GM06990 (cell line): Measurements from ENCODE around the gene HSD17B2.

Experiments used
- DNase-seq: peaks from one replicate; pipeline ENCODE4 v3.0.0-alpha.2; 2011; ENCODE audit not compliant: insufficient read length; ENCODE audit errors: extremely low read depth
- H3K27me3 ChIP-seq: replicated peaks from 2 replicates; pipeline ENCODE4 v1.6.0; 2011; ENCODE audit warnings: low read length; ENCODE audit not compliant: control insufficient read depth, insufficient read depth
- H3K36me3 ChIP-seq: 2 replicates; pipeline ENCODE4 v1.5.1; 2011; ENCODE audit warnings: low read length; ENCODE audit not compliant: control insufficient read depth, insufficient read depth
- H3K4me3 ChIP-seq: replicated peaks from 2 replicates; pipeline ENCODE4 v1.5.1; 2011; ENCODE audit warnings: low read depth, mild to moderate bottlenecking, control low read depth, low read length
- TF ChIP-seq, protein P1 (sequence below): IDR thresholded peaks from 2 replicates; pipeline ENCODE4 v1.5.1; 2011; ENCODE audit warnings: low read length, control low read depth, mild to moderate bottlenecking, inconsistent platforms; ENCODE audit not compliant: insufficient read depth, poor library complexity, severe bottlenecking

HSD17B2 gene

DNA sequence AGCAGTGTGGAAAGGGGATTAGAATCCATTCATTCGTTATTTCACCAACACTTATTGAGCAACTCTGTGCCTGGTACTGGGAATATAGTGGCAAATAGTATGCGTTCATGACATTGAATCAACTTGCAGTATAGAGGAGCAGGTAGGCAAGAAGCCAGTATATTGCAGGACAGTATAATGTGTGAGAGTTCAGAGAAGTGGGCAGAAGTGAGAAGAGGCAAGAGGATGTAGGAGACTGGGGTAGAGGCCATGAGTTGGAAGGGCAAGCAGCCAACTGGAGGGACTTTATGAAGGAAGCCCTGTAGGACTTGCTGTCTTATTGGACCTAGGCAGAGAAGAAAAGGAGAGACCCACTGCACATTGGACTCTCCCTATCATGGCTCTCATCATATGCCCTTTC, 12.3 kb downstream of the HSD17B2 start:
- Histone ChIP-seq H3K27me3 (peaks cover 2% of the 10 kb centered on the region; the same call in 1 of the 2 replicates), H3K36me3 (no peaks in the 10 kb centered on the region), H3K4me3 (no peak overlapping the region)
- DNase-seq = no peak
- TF ChIP-seq, protein P1, sequence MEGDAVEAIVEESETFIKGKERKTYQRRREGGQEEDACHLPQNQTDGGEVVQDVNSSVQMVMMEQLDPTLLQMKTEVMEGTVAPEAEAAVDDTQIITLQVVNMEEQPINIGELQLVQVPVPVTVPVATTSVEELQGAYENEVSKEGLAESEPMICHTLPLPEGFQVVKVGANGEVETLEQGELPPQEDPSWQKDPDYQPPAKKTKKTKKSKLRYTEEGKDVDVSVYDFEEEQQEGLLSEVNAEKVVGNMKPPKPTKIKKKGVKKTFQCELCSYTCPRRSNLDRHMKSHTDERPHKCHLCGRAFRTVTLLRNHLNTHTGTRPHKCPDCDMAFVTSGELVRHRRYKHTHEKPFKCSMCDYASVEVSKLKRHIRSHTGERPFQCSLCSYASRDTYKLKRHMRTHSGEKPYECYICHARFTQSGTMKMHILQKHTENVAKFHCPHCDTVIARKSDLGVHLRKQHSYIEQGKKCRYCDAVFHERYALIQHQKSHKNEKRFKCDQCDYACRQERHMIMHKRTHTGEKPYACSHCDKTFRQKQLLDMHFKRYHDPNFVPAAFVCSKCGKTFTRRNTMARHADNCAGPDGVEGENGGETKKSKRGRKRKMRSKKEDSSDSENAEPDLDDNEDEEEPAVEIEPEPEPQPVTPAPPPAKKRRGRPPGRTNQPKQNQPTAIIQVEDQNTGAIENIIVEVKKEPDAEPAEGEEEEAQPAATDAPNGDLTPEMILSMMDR = no peak

DNA sequence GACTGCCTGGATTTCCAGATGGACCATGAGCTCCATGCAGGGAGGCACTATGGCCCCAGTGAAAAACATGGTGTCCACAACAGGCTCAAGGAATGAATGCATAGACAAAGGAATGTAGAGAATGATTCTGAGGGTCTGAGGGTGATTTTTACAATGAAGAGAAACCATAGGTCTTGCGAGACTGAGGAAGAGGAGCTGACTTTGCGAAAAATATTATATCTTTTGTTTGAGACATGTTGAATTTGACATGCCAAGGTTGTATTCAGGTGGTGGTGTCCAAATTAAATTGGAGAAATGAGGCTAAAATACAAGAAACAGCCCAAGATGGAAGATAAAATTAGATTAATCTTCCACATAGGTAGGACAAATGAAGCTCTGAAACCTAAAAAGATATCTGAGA, 12.7 kb downstream of the HSD17B2 start:
- peaks cover 2% of the 10 kb centered on the region; the same call in 1 of the 2 replicates for H3K27me3 ChIP-seq
- no peak overlapping the region for H3K4me3 ChIP-seq
- no peak for DNase-seq
- TF ChIP-seq, protein P1 = no peak
- H3K36me3 ChIP-seq = no peaks in the 10 kb centered on the region

DNA sequence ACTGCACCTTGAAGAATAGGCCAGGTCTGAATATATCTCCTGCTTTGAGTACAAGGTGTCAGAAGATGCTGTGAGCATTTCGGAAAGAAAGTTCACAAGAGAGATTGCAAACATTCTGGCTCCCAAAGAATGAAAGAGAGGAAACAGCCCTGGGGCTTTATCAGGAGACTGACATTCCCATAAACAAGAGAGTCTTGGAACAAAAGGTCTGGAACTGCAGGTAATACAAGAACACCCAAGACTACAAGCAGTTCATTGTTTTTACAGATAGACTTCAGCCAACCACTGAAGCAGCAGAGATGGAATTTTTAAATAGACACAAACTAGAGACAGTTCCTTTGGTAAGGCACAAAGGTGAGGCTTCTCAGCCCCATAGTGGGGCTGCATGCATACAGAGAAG, 14.4 kb downstream of the HSD17B2 start:
- H3K27me3 ChIP-seq = peaks cover 2% of the 10 kb centered on the region; the same call in 1 of the 2 replicates
- TF ChIP-seq, protein P1 = no peak
- H3K36me3 ChIP-seq = no peaks in the 10 kb centered on the region
- no peak for DNase-seq
- H3K4me3 ChIP-seq = no peak overlapping the region

DNA sequence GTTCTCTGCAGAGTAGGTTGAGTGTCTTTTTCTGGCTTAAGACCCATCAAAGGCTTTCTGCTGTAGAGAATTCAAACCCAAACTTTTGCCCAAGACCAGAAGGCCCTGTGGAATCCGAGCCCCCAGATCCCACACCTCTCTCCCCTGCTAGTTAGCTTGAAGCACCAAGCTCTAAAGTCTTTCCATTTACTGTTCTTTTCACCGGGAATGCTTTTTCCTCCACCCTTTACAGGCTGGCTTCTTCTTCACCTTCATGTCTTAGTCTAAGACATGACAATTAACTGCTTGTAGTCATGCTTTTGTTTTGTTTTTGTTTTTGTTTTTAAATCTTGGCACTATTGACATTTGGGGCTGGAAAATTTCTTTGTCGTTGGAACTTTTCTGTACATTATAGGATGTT, 15.5 kb downstream of the HSD17B2 start:
- peaks cover 2% of the 10 kb centered on the region for H3K27me3 ChIP-seq
- H3K4me3 ChIP-seq = no peak overlapping the region
- TF ChIP-seq, protein P1 = no peak
- DNase-seq = no peak
- no peaks in the 10 kb centered on the region for H3K36me3 ChIP-seq

DNA sequence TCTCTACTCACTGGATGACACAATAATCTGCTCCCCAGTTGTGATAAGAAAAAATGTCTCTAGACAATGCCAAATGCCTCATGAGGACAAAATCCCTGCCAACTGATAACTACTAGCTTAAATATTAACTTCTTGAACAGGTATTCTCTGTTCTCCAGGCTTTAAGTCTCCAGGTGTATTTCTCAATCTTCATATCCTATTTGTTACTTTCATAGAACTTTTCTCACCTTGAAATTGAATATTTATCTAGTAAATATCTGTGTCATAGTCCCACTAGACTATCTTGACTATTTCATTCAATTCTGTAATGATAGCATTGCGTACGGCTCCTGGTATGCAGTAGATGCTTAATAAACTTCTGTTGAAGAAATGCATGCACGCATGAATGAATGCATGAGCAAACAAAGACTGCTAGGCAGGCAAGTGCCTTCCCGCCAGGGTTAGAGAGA, 15.9 kb downstream of the HSD17B2 start:
- no peaks in the 10 kb centered on the region; the same call in none of the 2 replicates for H3K27me3 ChIP-seq
- DNase-seq = no peak
- TF ChIP-seq, protein P1 = no peak
- H3K4me3 ChIP-seq = no peak overlapping the region
- H3K36me3 ChIP-seq = no peaks in the 10 kb centered on the region

DNA sequence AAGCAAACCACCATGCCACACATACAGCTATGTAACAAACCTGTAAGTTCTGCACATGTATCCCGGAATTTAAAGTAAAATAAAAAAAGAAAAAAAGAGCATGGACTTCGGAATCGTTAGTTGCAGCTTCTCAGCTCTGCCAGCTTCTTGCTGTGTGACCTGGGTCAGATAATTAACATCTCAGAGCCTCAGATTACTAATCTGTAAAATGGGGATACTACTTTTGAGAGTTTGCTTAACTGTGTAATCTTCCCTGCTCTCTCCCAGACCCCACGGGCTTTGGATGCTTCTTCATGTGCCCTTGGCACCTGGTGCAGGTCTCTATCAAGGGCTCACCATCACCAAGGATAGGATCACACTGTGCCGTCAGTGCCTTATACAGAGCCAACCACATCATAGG, 16.6 kb downstream of the HSD17B2 start:
- TF ChIP-seq, protein P1 = no peak
- H3K4me3 ChIP-seq = no peak overlapping the region
- H3K36me3 ChIP-seq = no peaks in the 10 kb centered on the region
- no peak for DNase-seq
- H3K27me3 ChIP-seq = no peaks in the 10 kb centered on the region; the same call in none of the 2 replicates
